Glutamatergic neuron (in vitro differentiated cells): ENCODE data around the gene PTTG1. TPM values are rescaled to one million over a fixed set of nuclear protein-coding genes. Genes with fewer than 3 reads are reported as not detected.

Source experiments
- DNase-seq: peaks from one replicate; pipeline ENCODE4 v3.0.0; 2022
- H3K27ac Mint-ChIP-seq: one replicate; pipeline ENCODE4 v1.8.0; 2020; ENCODE audit warnings: mild to moderate bottlenecking, mixed read lengths, inconsistent platforms; ENCODE audit not compliant: unreplicated experiment
- H3K27me3 Mint-ChIP-seq: one replicate; pipeline ENCODE4 v1.8.0; 2020; ENCODE audit warnings: mild to moderate bottlenecking, moderate library complexity, mixed read lengths, inconsistent platforms; ENCODE audit not compliant: unreplicated experiment
- H3K36me3 Mint-ChIP-seq: one replicate; pipeline ENCODE4 v1.8.0; 2020; ENCODE audit warnings: mild to moderate bottlenecking, mixed read lengths, inconsistent platforms; ENCODE audit not compliant: unreplicated experiment
- H3K4me1 Mint-ChIP-seq: one replicate; pipeline ENCODE4 v1.8.0; 2020; ENCODE audit warnings: mild to moderate bottlenecking, low read depth, mixed read lengths, inconsistent platforms; ENCODE audit not compliant: unreplicated experiment
- H3K4me3 Mint-ChIP-seq: one replicate; pipeline ENCODE4 v1.8.0; 2020; ENCODE audit warnings: mild to moderate bottlenecking, mixed read lengths, inconsistent platforms; ENCODE audit not compliant: unreplicated experiment
- H3K9me3 Mint-ChIP-seq: one replicate; pipeline ENCODE4 v1.8.0; 2020; ENCODE audit warnings: mild to moderate bottlenecking, moderate library complexity, mixed read lengths, inconsistent platforms; ENCODE audit not compliant: unreplicated experiment
- total RNA-seq: library from RNA; stranded (reverse); fragmentation: NEBNext Ultra II Directional; extraction: Animal tissue kit (Norgen Biotek cat#: 25700); gene quantifications from one replicate; pipeline ENCODE4 v1.2.1, GENCODE V29; 2021; ENCODE audit not compliant: unreplicated experiment
- TF ChIP-seq, protein P1 (sequence below): fragments of 200-600 bp; sonication (generic); IDR thresholded peaks from one replicate; pipeline ENCODE4 v1.5.0; 2021; ENCODE audit not compliant: partially characterized antibody, unreplicated experiment

The PTTG1 gene
- total RNA-seq, 1 donor from 2014 or later, result 25.3 TPM

DNA sequence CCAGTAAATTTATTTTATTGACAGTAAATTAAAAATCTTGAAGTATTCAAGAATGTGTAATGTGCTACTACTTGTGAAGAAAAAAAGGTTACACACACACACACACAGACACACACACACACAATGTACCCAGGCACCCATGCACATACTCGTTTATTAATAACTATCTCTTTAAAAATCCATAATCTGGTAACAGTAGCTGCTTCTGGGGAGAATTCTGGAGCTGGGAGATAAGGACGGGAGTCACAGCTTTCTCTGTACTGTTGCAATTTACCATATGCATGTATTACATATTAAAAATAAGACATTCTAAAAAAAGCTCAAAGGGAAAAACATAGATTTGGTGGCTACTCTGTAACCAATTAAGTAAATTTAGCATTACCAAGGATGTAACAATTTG lies 43.3 kb upstream of the PTTG1 start:
- H3K36me3 Mint-ChIP-seq, result no peaks in the 10 kb centered on the region
- no peaks in the 10 kb centered on the region for H3K9me3 Mint-ChIP-seq
- no peak overlapping the region for H3K27ac Mint-ChIP-seq
- DNase-seq, result no peak
- TF ChIP-seq, protein P1, sequence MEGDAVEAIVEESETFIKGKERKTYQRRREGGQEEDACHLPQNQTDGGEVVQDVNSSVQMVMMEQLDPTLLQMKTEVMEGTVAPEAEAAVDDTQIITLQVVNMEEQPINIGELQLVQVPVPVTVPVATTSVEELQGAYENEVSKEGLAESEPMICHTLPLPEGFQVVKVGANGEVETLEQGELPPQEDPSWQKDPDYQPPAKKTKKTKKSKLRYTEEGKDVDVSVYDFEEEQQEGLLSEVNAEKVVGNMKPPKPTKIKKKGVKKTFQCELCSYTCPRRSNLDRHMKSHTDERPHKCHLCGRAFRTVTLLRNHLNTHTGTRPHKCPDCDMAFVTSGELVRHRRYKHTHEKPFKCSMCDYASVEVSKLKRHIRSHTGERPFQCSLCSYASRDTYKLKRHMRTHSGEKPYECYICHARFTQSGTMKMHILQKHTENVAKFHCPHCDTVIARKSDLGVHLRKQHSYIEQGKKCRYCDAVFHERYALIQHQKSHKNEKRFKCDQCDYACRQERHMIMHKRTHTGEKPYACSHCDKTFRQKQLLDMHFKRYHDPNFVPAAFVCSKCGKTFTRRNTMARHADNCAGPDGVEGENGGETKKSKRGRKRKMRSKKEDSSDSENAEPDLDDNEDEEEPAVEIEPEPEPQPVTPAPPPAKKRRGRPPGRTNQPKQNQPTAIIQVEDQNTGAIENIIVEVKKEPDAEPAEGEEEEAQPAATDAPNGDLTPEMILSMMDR, result no peak
- no peak overlapping the region for H3K4me3 Mint-ChIP-seq
- H3K4me1 Mint-ChIP-seq, result peaks cover 12% of the 10 kb centered on the region
- H3K27me3 Mint-ChIP-seq, result no peaks in the 10 kb centered on the region

DNA sequence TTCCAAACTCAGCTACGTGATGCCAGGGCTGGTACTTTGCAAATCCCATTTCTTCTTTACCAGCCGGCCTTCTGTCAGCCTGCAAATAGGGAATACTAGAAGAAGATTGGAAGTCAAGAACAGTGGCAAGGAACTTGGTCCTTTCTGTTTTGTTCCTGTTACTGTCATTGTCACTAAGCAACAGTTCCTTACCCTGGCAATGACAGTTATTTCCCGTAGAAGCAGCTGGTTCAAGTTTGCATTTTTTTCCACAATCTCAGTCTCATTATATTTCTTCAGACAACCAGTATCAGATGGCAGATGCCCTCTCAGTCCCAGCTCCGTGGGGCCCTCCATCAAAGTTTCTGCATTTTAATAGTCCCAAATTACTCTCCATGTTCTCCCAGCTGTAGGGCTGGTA lies 42.1 kb upstream of the PTTG1 start:
- H3K4me3 Mint-ChIP-seq, result no peak overlapping the region
- DNase-seq, result no peak
- H3K27me3 Mint-ChIP-seq, result no peaks in the 10 kb centered on the region
- H3K9me3 Mint-ChIP-seq, result no peaks in the 10 kb centered on the region
- peaks cover 12% of the 10 kb centered on the region for H3K4me1 Mint-ChIP-seq
- TF ChIP-seq, protein P1, result no peak
- no peak overlapping the region for H3K27ac Mint-ChIP-seq
- no peaks in the 10 kb centered on the region for H3K36me3 Mint-ChIP-seq

DNA sequence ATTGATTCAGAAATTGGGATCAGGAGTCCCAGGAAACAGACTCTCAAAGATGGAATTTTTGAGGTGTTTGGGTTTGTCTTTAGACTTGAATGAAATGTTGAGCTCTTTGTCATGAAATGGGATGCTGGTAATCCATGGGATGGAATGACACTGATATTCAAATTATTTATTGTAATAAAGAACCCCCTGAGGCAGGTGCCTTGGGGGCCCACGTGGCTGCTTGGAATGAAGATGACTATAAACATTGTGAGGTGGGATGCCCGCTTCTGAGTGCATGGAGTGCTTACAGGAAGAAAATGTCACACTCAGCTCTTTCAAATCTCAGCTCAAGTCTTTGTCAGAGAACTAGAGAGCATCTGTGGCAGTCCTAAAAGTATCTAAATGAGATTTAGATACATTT lies 41.6 kb upstream of the PTTG1 start:
- H3K4me3 Mint-ChIP-seq, result no peak overlapping the region
- H3K36me3 Mint-ChIP-seq, result no peaks in the 10 kb centered on the region
- no peak overlapping the region for H3K27ac Mint-ChIP-seq
- no peak for DNase-seq
- no peaks in the 10 kb centered on the region for H3K27me3 Mint-ChIP-seq
- H3K4me1 Mint-ChIP-seq, result peaks cover 12% of the 10 kb centered on the region
- TF ChIP-seq, protein P1, result no peak
- H3K9me3 Mint-ChIP-seq, result no peaks in the 10 kb centered on the region

DNA sequence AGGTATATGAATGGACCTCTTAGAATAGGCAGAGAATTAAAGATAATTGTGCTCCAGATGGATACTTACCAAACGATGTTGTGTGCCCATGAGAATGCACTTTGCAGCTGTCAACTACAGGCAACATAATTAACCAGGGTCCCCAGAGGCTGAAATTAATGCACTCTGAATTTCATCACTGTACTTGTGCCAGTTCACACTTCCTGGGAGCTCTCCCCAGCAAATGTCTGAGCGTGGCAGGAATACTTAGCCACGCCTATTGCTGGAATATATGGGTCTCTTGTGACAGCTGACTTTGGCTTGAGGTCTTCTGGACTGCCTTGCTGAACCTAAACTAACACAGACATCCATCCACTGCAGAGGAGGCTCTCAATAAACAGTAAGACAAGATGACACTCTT lies 39.3 kb upstream of the PTTG1 start:
- TF ChIP-seq, protein P1, result no peak
- Mint-ChIP-seq H3K27me3 (no peaks in the 10 kb centered on the region), H3K4me1 (peaks cover 12% of the 10 kb centered on the region), H3K27ac (no peak overlapping the region), H3K4me3 (no peak overlapping the region), H3K36me3 (peaks cover 5% of the 10 kb centered on the region), H3K9me3 (no peaks in the 10 kb centered on the region)
- DNase-seq, result no peak

DNA sequence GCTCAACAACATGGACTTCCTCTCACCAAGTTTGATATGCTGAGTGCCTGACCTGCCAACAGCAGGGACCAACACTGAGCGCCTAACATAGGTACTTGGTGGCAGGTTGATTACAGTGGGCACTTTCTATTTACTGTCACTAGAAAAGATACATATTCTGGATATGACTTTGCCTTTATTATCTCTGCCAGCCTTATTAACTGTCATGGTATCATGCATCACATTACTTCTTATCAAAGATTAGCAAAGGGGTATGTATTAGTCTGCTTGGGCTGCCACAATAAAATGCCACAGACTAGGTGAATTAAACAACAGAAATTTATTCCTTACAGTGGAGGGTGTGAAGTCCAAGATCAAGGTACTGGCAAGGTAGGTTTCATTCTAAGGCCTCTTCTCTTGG lies 37.0 kb upstream of the PTTG1 start:
- peaks cover 4% of the 10 kb centered on the region for H3K9me3 Mint-ChIP-seq

More for the DNA sequence above, 37.0 kb upstream of the PTTG1 start:
- Mint-ChIP-seq H3K4me1 (peaks cover 12% of the 10 kb centered on the region), H3K27me3 (no peaks in the 10 kb centered on the region), H3K36me3 (peaks cover 20% of the 10 kb centered on the region), H3K27ac (no peak overlapping the region), H3K4me3 (no peak overlapping the region)
- TF ChIP-seq, protein P1, result no peak
- no peak for DNase-seq
